ENCODE data around the gene TRRAP. TPM values are rescaled to one million over a fixed set of nuclear protein-coding genes. Genes with fewer than 3 reads are reported as not detected.

TRRAP gene
- total and polyA plus RNA-seq, 7 donors: 2.4 to 35.5 (median 18.9) TPM

DNA sequence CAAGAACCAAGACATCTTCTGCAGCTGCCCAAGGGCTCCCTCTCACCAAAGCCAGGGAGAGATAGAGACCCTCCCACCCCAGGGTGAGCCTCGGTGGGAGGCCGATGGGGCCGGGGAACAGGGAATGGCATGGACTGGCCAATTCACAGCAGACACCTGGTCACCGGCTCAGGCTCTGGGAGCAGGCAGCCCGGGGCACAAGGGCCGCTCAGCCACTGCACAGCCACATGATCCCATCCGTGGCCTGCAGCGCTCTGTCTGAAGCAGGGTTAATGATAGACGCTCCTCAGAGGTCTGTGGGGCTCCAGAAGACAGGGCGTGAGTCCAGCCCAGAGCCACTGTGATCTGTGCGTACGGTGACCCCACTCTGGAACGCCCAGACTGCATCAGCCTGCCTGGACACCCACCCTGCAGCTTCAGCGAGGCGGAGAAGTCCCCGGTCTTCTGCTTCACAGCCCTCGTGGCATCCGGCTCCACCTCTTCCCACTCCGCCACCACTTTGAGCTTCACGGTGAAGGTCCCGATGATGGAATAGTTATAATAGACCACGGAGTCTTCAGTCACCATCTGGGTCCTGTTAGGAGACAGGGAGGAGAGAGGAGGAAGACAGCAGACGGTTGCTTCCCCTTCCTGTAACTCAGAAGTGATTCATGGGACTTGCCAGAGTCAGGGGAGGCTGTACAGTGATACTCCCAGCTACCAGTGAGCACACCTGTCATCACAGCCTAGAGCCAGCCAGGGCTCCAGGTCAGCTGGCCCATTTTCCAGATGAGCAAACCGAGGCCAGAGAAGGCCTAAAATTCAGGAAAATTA lies 22.5 kb upstream of the TRRAP start:
- DNase-seq: no peak
- peaks cover 0 to 5% (median 0%) of the 10 kb centered on the region in 3 donors for H3K27me3 ChIP-seq
- no peaks in the 10 kb centered on the region for H3K9me3 ChIP-seq
- no peaks in the 10 kb centered on the region for H3K36me3 ChIP-seq
- no peaks in the 10 kb centered on the region for H3K4me1 ChIP-seq
- no peak overlapping the region for H3K4me3 ChIP-seq
- TF ChIP-seq, protein P1, sequence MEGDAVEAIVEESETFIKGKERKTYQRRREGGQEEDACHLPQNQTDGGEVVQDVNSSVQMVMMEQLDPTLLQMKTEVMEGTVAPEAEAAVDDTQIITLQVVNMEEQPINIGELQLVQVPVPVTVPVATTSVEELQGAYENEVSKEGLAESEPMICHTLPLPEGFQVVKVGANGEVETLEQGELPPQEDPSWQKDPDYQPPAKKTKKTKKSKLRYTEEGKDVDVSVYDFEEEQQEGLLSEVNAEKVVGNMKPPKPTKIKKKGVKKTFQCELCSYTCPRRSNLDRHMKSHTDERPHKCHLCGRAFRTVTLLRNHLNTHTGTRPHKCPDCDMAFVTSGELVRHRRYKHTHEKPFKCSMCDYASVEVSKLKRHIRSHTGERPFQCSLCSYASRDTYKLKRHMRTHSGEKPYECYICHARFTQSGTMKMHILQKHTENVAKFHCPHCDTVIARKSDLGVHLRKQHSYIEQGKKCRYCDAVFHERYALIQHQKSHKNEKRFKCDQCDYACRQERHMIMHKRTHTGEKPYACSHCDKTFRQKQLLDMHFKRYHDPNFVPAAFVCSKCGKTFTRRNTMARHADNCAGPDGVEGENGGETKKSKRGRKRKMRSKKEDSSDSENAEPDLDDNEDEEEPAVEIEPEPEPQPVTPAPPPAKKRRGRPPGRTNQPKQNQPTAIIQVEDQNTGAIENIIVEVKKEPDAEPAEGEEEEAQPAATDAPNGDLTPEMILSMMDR (IDR thresholded peaks at IDR 0.05): no peak
- no peak for TF ChIP-seq EP300 (IDR thresholded peaks at IDR 0.05)
- intact Hi-C loops (cut with DNase I): no loop called here
- H3K27ac ChIP-seq: no peak overlapping the region
- 74 to 79% methylated on average over 24 of the region's 24 CpGs for WGBS, 2 donors

DNA sequence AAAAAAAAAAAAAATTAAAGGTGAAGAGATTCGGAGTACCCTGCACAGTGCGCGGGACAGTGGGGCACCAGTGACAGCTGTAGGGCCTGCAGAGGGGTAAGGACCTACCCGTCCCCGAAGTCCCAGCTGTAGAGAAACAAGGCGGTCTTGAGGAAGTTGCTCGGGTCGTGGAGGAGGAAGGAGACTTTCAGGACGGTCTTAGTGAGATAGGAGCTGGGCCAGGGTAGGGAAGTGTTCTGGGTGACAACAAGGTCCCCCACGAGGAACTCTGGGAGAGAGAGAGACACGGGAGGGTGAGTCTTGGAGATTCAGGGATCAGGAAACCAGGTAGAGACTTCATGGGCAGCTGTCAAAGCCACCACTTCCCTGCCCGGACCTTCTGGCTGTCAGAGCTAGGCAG lies 18.3 kb upstream of the TRRAP start:
- H3K27me3 ChIP-seq: peaks cover 0 to 5% (median 0%) of the 10 kb centered on the region in 3 donors
- intact Hi-C loops (cut with DNase I): no loop called here

DNA sequence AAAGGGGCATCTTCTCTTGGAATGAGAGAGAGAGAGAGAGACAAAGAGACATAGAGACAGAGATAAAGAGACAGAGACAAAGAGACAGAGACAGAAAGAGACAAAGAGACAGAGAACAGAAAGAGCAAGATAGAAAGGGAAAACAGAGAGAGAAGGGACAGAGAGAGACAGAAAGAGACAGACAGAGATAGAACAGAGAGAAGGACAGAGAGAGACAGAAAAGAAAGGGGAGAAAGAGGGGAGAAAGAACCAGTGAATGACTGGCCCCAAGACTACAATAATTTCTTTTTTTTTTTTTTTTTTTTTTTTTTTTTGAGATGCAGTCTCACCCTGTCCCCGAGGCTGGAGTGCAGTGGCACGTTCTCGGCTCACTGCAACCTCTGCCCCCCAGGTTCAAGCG lies 16.1 kb upstream of the TRRAP start:
- WGBS, 2 donors: 77 to 82% methylated on average over 4 of the region's 4 CpGs

More for the DNA sequence above, 18.3 kb upstream of the TRRAP start:
- Histone ChIP-seq H3K4me3 (no peak overlapping the region), H3K27ac (no peak overlapping the region), H3K9me3 (no peaks in the 10 kb centered on the region), H3K4me1 (no peaks in the 10 kb centered on the region), H3K36me3 (no peaks in the 10 kb centered on the region)
- 57 to 68% methylated on average over 12 of the region's 12 CpGs for WGBS, 2 donors
- no peak for DNase-seq
- no peak for TF ChIP-seq EP300 (IDR thresholded peaks at IDR 0.05)
- TF ChIP-seq POLR2AphosphoS5 (IDR thresholded peaks at IDR 0.05): no peak
- TF ChIP-seq, protein P1 (IDR thresholded peaks at IDR 0.05): no peak
- TF ChIP-seq POLR2A (IDR thresholded peaks at IDR 0.05): no peak

DNA sequence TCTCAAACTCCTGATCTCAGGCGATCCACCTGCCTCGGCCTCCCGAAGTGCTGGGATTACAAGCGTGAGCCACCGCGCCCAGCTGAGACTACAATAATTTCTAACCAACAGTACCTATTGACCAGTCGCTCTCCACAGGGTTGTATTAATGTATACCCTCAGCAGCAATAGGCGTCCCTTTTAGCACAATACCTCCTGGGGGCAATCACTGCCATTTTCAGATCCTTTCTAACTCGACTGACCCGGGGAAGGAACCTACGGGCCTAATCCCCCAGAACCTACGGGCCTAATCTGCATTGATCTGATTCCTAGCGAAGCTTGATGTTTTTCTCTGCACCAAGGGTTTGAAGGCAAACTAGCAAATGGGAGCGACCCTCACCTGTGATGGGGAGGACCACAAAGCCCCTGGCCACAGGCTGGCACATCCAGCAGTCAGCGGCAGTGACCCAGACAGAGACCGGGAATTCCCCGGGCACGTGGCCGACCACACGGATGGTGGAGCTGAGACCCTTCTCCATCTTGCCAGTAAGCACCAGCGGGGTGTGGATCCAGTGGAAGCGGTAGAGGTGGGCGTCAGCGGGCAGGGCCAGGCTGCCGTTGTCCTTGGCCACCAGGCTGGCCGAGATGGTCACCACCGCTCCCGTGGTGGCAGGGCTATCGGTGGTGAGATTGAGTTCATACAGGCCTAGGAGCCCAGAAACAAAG lies 15.5 kb upstream of the TRRAP start:
- Histone ChIP-seq H3K27me3 (peaks cover 0 to 5% (median 0%) of the 10 kb centered on the region in 3 donors), H3K36me3 (no peaks in the 10 kb centered on the region), H3K9me3 (no peaks in the 10 kb centered on the region), H3K4me1 (peaks cover 0 to 5% (median 0%) of the 10 kb centered on the region in 4 donors), H3K27ac (no peak overlapping the region), H3K4me3 (no peak overlapping the region)
- intact Hi-C loops (cut with DNase I): no loop called here
- DNase-seq: no peak
- TF ChIP-seq, protein P1 (IDR thresholded peaks at IDR 0.05): no peak
- no peak for TF ChIP-seq POLR2A (IDR thresholded peaks at IDR 0.05)
- TF ChIP-seq POLR2AphosphoS5 (IDR thresholded peaks at IDR 0.05): no peak
- TF ChIP-seq EP300 (IDR thresholded peaks at IDR 0.05): no peak
- WGBS, 2 donors: 92 to 94% methylated on average over 29 of the region's 29 CpGs

More for the DNA sequence above, 16.1 kb upstream of the TRRAP start:
- Histone ChIP-seq H3K9me3 (no peaks in the 10 kb centered on the region), H3K4me3 (no peak overlapping the region), H3K27me3 (peaks cover 0 to 5% (median 0%) of the 10 kb centered on the region in 3 donors), H3K27ac (no peak overlapping the region), H3K36me3 (no peaks in the 10 kb centered on the region), H3K4me1 (peaks cover 0 to 1% (median 0%) of the 10 kb centered on the region in 4 donors)
- DNase-seq: no peak
- TF ChIP-seq POLR2A (IDR thresholded peaks at IDR 0.05) (no peak), POLR2AphosphoS5 (IDR thresholded peaks at IDR 0.05) (no peak)
- intact Hi-C loops (cut with DNase I): no loop called here

DNA sequence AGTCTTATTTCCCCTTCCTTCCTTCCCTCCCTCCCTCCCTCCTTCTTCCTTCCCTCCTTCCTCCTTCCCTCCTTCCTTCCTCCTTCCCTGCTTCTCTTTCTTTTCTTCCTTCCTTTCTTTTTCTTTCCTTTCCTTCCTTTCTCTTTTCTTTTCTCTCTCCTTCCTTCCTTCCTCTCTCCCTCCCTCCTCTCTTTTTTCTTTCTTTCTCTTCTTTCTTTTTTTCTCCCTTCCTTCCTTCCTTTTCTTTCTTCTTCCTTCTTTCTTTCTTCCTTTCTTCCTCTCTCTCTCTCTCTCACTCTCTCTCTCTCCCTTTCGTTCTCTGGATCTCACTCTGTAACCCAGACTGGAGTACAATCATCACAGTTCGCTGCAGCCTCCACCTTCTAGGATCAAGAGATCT lies 14.7 kb upstream of the TRRAP start:
- no peaks in the 10 kb centered on the region for H3K36me3 ChIP-seq
- peaks cover 0 to 5% (median 0%) of the 10 kb centered on the region in 4 donors for H3K4me1 ChIP-seq
- H3K27ac ChIP-seq: no peak overlapping the region
- intact Hi-C loops (cut with DNase I): no loop called here
- no peaks in the 10 kb centered on the region for H3K9me3 ChIP-seq
- WGBS, 2 donors: 91% methylated on average over 2 of the region's 2 CpGs
- no peak overlapping the region for H3K4me3 ChIP-seq
- peaks cover 0 to 5% (median 0%) of the 10 kb centered on the region in 3 donors for H3K27me3 ChIP-seq
- no peak for DNase-seq
- TF ChIP-seq EP300 (IDR thresholded peaks at IDR 0.05) (no peak), POLR2AphosphoS5 (IDR thresholded peaks at IDR 0.05) (no peak), POLR2A (IDR thresholded peaks at IDR 0.05) (no peak)
- TF ChIP-seq, protein P1 (IDR thresholded peaks at IDR 0.05): no peak
